ENCODE results near the gene PABPC1L. TPM values are rescaled to one million over a fixed set of nuclear protein-coding genes. Genes with fewer than 3 reads are reported as not detected.
A peak's percentile ranks its signal among the peaks of the same experiment; 100 is the strongest.

PABPC1L gene
- total RNA-seq, 1 experiment from 2014 or later, result 83.5 TPM

DNA sequence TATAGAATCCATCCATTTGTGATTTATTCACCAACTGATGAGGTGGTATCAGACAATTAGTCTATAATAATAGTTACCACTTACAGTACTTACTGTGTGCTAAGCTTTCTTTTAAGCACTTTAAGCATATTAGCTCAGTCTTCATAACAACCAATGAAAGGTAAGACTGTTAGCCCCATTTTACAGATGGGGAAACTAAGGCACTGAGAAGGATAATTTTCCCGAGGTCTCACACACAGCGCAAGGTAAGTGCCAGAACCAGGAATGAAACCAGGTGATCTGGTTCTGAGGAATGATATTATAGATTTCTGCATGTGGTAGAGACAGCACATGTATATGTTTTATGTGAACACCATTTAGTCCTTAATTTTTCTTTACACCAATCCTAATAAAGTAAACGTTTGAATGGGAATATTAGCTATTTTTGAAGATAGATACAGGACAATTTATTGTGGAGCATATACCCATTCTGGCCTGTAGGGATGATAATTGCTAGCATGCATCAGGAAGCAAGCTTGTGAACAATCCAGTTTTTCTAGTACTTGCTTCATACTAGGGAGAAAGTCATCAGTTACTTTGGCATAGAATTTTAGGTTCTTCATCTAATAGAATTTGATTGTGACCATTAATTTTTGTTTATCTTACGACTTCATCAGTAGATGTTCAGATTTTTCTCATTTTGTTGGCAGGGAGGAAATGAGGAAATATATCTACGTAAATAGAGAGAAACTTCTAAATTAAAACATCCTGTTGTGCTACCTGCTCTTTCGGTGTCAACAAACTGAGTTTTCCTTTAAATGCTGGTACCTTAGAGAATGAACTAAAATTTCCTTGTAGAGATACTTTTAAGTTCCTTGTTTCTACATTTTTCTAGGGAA lies 21.4 kb upstream of the PABPC1L start:
- peaks cover 53% of the 10 kb centered on the region for H3K79me2 ChIP-seq (ENCODE audit: insufficient read depth, low read length)
- H3K4me3 Mint-ChIP-seq, result no peak overlapping the region

More for the DNA sequence above, 21.4 kb upstream of the PABPC1L start:
- Histone ChIP-seq H3K4me1 (ENCODE audit: insufficient read depth, low read length) (no peaks in the 10 kb centered on the region), H2AK5ac (ENCODE audit: insufficient read length, low read length) (no peak overlapping the region), H2AFZ (ENCODE audit: low read length) (no peak overlapping the region), H4K91ac (ENCODE audit: insufficient read length, low read depth, low read length) (no peak overlapping the region), H3K18ac (ENCODE audit: insufficient read length, low read depth, low read length) (no peak overlapping the region), H2BK12ac (ENCODE audit: insufficient read length, low read depth, low read length) (no peak overlapping the region), H3K9me3 (ENCODE audit: control insufficient read depth, low read depth, low read length) (no peaks in the 10 kb centered on the region), H3K4me2 (ENCODE audit: insufficient read depth, insufficient read length, low read length) (no peak overlapping the region), H4K5ac (ENCODE audit: insufficient read length, low read depth, low read length) (no peak overlapping the region), H2BK5ac (ENCODE audit: insufficient read length, low read length) (no peak overlapping the region), H2BK15ac (ENCODE audit: low read depth, low read length) (no peak overlapping the region), H3K23me2 (ENCODE audit: insufficient read length, low read depth, low read length, poor library complexity, severe bottlenecking) (peaks cover 9% of the 10 kb centered on the region), H3K27ac (ENCODE audit: insufficient read length, low read depth, low read length) (no peak overlapping the region), H2BK20ac (ENCODE audit: low read depth, low read length, poor library complexity, severe bottlenecking) (no peak overlapping the region), H3K56ac (ENCODE audit: insufficient read length, low read depth, low read length) (no peak overlapping the region), H3K79me1 (ENCODE audit: insufficient read depth, low read depth, low read length, poor library complexity, severe bottlenecking) (peaks cover 13% of the 10 kb centered on the region), H3K4ac (ENCODE audit: low read depth, low read length) (no peak overlapping the region), H3K14ac (ENCODE audit: insufficient read depth, low read length) (no peak overlapping the region), H3K23ac (ENCODE audit: insufficient read length, low read depth, low read length) (no peak overlapping the region), H4K20me1 (ENCODE audit: control insufficient read depth, insufficient read depth, insufficient read length) (no peaks in the 10 kb centered on the region), H3K27me3 (ENCODE audit: insufficient read depth, low read length) (no peaks in the 10 kb centered on the region), H3K9ac (ENCODE audit: extremely low read depth, insufficient read length, low read length) (no peak overlapping the region), H4K8ac (replicated peaks; ENCODE audit: insufficient read length, low read depth, low read length) (no peak overlapping the region), H2BK120ac (ENCODE audit: low read depth, low read length, poor library complexity, severe bottlenecking) (no peak overlapping the region), H3T11ph (ENCODE audit: low read length) (no peak overlapping the region)
- TF ChIP-seq, protein P1, sequence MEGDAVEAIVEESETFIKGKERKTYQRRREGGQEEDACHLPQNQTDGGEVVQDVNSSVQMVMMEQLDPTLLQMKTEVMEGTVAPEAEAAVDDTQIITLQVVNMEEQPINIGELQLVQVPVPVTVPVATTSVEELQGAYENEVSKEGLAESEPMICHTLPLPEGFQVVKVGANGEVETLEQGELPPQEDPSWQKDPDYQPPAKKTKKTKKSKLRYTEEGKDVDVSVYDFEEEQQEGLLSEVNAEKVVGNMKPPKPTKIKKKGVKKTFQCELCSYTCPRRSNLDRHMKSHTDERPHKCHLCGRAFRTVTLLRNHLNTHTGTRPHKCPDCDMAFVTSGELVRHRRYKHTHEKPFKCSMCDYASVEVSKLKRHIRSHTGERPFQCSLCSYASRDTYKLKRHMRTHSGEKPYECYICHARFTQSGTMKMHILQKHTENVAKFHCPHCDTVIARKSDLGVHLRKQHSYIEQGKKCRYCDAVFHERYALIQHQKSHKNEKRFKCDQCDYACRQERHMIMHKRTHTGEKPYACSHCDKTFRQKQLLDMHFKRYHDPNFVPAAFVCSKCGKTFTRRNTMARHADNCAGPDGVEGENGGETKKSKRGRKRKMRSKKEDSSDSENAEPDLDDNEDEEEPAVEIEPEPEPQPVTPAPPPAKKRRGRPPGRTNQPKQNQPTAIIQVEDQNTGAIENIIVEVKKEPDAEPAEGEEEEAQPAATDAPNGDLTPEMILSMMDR (conservative IDR thresholded peaks at IDR 0.05), result peak; percentile 45; the same call in 2 of the 3 replicates
- Mint-ChIP-seq H3K4me1 (peaks cover 34 to 37% of the 10 kb centered on the region in 2 experiments), H3K27ac (peak overlapping the region in 1 of 3 experiments; percentile 41; a peak in 1 of 7 replicates), H3K36me3 (ENCODE audit: insufficient read depth in 1 of 3, low read depth in 3 of 3) (peaks cover 2 to 25% (median 6%) of the 10 kb centered on the region in 3 experiments; a peak in 5 of 7 replicates), H3K9me3 (no peaks in the 10 kb centered on the region; a peak in 1 of 5 replicates), H3K27me3 (ENCODE audit: low read depth) (no peaks in the 10 kb centered on the region)
- WGBS (ENCODE audit: extremely low coverage, insufficient read length, low lambda C conversion rate), result no CpG with 5 or more reads among the region's 6 CpGs
- no peak for DNase-seq
